GM21526 (cell line): ENCODE data around the gene LILRA2.
"Not testable (repeated sequence)": the region's sequence is repeated elsewhere in the genome, so short reads cannot be mapped to it uniquely, and the experiment has no call there.

Experiments
- ATAC-seq: cut with Tn5 transposase; IDR thresholded peaks from one replicate; pipeline ENCODE4 v1.9.1; 2021; ENCODE audit warnings: moderate library complexity; ENCODE audit not compliant: unreplicated experiment, low FRiP score

LILRA2 gene

DNA sequence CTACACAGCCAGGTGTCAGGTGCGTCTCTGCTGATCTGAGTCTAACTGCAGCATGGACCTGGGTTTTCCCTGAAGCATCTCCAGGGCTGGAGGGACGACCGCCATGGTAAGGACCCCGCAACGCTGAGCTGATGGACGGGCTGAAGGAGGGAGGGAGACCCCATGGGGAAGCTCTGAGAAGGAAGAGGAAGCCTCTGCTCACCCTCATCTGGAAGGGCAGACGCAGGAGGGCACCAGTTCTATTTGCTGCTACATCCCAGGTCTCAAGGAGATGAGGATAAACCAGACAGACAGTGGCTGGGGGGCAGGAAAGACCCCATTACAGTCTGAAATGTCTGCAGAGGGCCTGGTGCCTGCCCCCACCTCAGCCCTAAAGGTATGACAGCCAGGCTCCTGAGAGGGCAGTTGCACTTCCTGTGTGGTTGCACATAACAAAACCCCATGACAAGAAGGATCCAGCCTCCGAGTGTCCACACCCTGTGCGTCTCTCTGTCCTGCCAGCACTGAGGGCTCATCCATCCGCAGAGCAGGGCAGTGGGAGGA is at the start of gene LILRA2:
Gene LILRA2, plus strand, starts transcription at position 461 of the 543 bp plus-strand sequence. CDS start 89 bp downstream, outside the sequence.
- no peak for ATAC-seq

DNA sequence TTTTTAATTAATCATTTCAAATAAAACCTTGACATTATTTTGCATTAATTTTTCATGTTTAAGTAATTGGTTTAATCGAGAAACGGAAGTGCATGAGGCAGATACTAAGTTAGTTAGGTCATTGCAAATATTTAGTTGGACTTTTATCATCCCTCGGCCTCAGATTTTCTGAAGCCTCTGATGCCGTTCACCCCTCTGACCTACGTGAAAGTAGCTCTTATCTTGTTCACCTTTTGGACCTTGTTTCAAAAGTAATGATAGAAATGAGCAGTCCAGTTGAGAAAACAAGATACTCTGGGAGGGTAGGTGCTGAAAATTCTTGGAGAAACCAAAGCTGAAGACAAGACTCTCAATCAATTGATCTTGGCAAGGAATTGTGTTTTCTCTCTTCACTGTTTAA is 48.0 kb upstream of the LILRA2 start:
- ATAC-seq, result no peak

DNA sequence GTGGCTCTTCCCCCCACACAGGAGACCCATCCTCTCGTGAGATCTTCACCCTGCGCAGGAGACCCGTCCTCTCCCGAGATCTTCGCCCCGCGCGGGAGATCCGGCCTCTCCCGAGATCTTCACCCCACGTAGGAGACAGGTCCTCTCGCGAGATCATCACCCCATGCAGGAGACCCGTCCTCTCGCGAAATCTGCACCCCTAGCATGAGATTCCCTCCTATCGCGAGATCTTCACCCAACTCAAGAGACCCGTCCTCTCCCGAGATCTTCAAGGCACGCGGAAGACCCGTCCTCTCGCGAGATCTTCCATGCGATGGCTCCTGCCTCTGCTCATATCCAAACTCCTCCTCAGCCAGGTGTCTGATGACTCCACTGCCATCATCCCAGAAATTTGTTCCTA is 46.6 kb upstream of the LILRA2 start:
- no peak for ATAC-seq

DNA sequence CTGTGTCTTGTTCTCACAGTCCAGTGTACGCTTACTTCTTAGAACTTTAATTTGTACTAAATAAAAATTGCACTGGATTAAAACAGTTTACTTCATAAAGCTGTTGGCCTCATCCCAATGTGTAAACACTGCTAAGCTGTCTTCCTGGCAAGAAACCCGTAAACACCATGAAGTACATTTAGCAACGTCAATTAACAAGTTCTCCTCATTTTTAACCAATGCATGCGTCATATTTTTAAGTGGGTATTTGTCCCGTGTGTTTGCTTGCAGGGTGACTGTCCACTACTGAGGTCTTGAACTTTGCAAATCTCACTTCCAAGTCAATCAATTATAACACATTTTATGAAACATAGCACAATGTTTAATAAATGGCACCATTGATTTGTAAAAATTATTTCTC is 42.7 kb upstream of the LILRA2 start:
- ATAC-seq, result no peak

DNA sequence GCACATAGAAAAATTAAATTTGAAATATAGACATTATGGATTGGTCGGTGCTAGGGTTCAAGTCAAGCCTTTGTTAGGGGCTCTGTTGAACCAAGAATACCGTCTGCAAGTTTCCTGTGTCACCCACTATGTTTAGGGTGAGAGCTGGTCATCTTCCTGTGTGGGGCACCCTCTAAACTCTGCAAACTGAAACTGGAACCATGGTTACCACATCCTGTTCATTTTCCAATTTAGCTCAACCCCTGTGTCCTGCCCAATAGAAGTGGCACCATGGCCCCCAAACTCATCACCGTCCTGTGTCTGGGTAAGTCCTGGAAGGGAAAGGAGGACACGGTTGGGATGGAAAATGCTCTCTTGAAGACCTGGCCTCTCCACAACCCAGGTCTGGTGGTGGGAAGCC is 41.1 kb upstream of the LILRA2 start:
- ATAC-seq, result no peak

DNA sequence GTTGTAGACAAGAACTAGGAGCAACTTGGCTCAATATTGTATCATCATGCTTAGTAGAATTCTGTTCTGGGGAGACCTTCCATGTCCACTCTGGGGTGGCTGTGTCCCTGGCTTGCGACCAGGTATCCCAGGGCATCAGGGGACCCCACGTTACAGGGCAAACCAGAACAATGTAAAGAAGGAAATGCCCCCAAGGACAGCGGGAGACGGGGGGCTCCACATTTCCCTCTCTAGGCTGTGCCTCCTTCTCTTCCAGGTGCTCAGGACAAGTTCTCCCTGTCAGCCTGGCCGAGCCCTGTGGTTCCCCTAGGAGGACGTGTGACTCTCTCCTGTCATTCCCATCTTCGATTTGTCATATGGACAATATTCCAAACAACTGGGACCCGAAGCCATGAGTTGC is 40.1 kb upstream of the LILRA2 start:
- no peak for ATAC-seq

DNA sequence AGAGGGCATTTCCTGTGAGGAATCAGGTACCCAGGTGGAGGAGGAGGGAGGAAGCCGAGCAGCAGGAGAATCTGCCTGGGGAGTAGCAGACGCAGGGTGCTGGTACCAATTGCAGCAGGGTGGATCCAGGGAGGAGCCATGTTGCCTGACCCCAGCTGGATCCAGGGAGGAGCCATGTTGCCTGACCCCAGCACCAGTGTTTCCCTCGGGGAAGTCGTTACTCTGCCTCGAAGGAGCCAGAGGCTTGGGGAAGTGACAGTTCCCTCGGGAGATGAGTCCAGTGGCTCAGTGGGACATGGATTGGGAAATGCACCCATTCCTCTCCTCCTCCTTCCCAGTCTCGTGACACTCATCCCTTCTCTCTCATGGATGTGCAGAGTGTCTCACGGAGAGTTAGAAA is 39.4 kb upstream of the LILRA2 start:
- no peak for ATAC-seq

DNA sequence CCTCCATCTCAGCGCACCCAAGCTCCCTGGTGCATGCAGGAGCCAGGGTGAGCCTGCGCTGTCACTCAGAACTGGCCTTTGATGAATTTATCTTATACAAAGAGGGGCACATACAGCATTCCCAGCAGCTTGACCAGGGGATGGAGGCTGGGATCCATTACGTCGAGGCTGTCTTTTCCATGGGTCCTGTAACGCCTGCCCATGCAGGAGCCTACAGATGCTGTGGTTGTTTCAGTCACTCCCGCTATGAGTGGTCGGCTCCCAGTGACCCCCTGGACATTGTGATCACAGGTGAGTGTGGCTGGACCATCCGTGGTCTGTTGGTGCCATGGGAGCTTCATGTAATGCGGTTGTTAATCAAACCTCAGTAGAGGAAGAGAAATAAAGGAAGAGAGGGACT is 38.0 kb upstream of the LILRA2 start:
- no peak for ATAC-seq

DNA sequence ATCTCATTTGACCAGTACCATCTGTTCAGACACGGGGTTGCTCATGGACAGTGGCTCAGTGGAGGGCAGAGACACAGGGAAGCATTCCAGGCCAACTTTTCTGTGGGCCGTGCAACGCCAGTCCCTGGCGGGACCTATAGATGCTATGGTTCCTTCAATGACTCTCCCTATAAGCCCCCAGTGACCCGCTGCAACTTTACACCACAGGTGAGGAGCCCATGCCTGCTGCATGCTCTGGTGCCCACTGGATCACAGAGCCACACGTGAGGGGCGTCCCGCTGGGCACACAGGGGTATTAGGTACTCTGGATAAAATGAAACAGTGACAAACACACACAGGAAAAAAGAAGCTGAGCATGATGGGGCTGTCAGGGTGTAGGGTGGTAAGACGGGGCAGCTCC is 36.6 kb upstream of the LILRA2 start:
- no peak for ATAC-seq

DNA sequence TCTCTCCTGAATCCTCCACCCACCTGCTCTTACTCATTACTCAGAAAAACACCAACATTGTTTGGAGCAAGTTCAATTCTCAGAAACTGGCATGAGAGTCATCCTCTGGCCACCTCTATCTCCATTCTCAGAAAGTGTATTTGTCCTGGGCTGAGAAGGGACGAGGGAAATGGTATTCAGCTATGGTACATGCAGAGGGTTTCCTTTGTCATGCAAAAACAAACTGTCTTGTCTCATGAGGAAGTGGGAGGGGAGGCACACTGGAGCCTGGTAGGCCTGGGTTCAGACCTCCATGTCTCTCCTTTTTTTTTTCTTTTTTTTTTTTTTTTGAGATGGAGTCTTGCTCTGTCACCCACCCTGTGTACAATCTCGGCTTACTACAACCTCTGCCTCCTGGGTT is 31.9 kb upstream of the LILRA2 start:
- no peak for ATAC-seq

DNA sequence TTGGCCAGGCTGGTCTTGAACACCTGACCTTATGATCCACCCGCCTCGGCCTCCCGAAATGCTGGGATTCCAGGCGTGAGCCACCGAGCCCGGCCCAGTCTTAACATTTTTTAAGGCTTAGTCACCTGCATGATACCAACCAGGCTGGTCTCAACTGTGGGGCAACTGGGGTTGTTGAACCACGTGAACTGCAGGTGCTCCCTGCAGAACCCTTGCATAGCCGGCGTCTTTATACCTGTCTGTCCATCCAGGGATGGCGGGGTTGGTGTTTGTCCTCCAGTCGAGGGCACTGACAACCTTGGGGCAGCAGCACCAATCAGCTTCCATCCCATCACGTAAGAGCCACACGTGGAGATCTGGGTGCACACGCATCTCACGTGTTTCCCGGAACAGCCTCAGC is 24.8 kb upstream of the LILRA2 start:
- no peak for ATAC-seq

DNA sequence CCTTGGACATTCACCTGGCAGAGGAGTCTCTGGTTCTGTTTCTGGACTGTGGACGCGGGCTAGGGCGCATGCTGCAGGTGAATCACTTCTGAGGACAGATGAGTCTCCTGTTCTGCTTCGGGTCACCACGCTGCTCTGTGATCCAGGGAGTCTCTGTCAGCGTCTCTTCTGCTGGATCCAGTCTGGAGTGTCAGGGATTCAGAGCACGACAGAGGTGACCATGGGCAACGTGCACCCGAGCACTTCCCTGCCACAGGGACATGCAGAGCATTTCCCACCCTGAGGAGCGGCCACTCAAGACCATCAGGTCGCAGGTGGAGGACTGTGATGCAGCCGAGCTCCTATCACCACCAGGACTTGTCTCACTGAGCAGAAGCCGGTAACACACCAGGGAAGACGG is 24.4 kb upstream of the LILRA2 start:
- ATAC-seq, result no peak

DNA sequence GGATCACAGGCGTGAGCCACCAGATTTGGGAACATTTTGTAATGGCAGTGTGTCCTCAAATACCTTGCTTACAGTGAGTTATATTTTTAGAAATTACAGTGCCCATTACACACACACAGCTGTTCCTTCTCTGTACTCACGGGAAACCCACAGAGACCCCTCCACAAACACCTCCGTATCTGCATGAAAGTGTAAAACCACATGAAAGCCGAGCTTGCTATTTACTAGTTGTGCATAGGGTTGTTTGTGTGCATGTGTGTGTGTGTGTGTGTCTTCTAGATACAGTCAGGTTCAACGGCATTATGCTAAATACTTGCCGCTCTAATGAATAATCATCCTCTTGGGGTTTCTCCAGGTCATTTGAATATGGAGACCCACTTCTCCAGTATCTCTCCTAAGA is 22.3 kb upstream of the LILRA2 start:
- ATAC-seq, result no peak

DNA sequence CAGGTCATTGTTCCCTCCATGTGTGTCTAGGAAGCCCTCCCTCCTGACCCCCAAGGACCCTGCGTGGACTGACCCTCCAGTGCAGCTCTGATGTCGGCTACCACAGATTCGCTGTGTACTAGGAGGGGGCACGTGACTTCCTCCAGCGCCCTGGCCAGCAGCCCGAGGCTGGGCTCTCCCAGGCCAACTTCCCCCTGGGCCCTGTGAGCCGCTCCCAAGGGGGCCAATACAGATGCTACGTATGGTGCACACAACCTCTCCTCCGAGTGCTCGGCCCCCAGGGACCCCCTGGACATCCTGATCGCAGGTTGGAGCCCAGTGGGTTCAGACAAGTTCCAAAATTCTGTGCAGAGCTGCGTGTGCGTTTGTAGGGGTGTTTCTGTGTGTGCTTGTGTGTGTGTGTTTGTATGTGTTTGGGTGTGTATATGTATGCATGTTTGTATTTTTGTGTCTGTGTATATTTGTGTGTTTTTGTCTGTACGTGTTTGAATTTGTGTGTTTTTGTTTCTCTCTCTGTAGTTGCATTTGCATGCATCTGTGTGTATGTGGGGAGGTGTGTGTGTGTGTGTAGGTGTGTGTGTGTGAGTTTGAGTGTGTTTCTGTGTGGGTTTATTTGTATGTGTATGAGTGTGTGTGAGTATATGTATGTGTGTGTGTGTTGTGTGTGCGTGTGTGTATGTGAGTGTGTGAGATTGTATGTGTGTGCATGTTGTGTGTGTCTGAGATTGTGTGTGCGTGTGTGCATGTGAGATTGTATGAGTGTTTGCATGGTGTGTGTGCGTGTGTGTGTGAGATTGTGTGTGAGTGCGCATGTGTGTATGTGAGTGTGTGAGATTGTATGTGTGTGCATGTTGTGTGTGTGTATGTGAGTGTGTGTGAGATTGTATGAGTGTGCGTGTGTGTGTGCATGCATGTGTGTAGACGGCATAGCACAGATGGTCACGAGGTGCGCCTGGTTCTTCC is 21.4 kb upstream of the LILRA2 start:
- no peak for ATAC-seq

DNA sequence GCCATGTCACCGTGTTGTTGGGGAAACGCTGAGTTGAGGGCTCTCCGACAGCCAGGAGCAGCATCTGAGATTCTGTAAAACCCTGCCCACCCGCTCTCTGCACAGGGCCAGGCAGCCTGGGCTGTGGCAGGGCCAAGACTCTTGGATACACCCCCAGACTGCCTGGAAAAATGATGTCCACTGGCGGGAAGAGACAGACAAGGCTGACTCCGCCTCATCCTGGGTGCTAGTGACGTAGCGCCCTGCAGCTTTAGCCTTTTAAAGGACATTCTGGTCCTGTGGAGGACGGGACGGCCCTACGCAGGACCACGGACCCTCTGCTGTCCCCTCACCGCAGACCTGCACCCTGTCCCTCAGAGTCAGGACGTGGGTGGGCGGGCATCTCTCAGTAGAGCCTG is 20.7 kb upstream of the LILRA2 start:
- ATAC-seq, result no peak

DNA sequence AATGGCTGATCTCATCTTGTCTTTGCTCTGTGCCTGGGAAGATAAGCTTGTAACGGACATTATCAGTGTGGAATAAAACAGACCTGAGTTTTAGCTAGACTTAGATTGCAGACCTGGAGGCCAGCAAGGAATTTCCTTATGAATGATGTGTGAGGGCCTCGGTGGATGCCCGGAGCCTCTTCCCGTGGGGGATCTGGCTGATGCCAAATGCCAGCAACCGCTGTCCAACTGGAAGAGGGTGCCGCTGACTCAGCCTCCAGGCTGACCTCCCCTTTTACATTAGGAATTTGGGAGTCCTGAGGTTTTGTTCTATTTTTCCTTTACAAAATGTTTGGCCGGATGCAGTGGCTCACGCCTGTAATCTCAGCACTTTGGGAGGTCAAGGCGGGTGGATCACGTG is 19.6 kb upstream of the LILRA2 start:
- no peak for ATAC-seq

DNA sequence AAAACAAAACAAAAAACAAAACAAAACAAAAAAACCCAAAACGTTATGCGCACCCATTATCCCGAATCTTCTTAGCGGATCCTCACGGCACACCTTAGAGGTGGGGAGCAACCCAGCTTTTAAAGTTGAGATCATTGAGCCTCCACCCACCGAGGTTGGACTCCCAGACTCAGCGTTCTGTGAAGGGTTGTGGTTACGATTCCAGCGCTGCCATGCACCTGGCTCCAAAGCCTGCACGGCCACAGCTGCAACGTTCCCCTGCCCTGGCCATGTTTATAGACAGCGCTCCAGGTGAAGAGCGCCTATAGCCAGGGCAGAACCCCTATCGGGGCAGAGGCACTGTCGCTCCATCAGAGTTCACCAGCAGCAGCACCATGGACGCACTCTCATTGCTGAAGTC is 18.7 kb upstream of the LILRA2 start:
- no peak for ATAC-seq

DNA sequence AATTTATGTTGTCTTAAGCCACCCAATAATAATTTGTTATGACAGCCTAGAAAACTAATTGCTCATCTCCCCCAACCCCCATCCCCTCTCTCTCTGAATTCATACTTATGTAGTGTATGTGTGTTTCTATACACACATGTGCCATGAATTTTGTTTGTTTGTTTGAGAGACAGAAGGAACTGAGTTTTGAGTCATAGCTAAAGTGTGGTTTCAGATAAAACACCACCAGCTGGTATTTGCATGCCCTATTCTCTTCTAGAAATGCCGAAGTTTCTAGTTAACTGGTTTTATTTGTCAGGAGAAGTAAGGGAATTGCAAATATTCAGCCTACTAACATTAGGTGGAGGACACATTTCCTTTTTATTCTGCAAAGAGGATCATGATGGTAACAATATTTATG is 17.4 kb upstream of the LILRA2 start:
- ATAC-seq, result no peak

DNA sequence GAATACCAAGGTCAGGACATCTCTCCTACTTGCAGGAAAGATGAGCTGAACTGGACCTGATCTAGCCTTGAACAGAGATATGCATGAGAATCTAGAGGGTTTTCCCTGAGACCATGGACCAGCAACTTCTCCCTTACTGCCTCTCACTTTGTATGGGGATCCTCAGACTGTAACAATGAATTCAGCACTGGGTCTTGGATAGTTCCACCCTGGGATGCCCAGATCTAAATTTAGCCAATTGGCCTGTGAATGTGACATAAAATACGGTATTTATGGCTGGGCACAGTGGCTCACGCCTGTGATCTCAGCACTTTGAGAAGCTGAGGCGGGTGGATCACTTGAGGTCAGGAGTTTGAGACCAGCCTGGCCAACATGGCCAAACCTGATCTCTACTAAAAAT is 15.3 kb upstream of the LILRA2 start:
- no peak for ATAC-seq

DNA sequence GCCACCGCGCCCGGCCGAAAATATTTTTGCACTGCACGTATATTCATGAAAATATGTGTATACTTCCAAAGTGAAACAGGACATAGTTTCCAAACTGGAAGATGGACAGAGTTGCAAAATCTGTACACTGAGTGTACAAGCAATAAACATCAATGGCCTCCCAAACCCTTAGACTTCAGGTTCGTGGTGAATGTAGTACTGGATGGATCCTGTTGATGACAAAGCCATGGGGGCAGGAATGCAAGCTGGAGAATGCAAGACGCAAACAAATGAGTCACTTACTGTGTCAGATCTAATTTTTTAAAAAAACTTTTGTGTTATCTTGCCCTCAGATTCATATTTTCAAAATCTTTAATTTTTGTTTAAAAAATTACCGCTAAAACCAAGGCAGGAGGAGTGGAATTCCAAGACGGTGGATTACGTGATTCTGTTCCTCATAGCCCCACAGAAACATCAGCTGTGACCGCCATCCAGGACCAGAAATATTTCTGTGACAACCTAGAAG is 12.7 kb upstream of the LILRA2 start:
- ATAC-seq, result no peak

DNA sequence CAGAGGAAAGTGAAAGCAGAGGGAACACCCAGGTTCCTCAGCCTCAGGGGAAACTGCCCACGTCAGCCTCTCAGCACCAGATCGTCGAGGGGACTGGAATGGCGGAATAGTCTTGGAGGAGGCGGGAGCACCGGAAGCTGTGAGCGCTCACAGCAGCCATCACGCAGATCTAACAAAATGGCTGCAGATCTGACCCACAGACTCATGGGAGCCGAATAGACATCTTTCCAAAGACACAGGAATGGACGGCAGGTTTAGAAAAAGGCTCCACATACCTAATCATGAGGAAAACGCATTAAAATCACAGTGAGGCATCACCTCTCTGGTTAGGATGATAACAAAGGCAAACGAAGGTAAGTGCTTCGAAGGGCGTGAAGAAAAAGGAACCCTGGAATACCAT is 11.8 kb upstream of the LILRA2 start:
- no peak for ATAC-seq

DNA sequence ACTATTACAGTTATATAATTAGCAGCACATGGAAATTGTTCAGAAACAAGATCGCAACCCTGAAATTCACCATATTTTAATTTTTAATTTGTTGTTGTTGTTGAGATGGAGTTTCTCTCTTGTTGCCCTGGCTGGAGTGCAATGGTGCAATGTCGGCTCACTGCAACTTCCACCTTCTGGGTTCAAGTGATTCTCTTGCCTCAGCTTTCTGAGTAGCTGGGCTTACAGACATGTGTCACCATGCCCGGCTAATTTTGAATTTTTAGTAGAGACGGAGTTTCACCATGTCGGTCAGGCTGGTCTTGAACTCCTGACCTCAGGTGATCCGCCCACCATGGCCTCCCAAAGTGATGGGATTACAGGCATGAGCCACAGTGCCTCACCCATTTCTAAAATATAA is 10.4 kb upstream of the LILRA2 start:
- ATAC-seq, result not testable (repeated sequence)
